ENCODE measurements around the gene CEL.

DNA sequence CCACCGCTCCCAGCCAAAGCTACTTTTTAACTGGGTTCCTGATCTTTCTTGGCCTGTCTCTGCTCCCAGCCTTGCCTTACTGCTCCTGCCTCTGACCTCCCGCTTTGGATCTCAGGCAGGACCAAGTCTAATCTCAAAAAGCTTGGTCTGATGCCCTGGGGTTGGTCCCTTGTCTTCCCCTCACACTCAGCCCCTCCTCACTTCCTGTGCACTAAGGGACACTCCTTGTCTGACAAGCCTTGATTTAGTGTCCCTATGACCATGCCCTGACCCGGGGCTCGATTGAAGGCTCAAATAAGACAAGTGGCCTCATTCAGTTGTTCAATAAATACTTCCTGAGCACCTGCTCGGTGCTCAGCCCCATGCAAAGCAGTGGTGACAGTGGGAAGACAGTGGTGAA, 34.6 kb upstream of the CEL start:
- TF ChIP-seq POLR2A (IDR thresholded peaks at IDR 0.05; ENCODE audit: low read depth, low read length) (no peak), TAF1 (IDR thresholded peaks at IDR 0.05; ENCODE audit: low read depth, low read length) (no peak)

Data from GM12891 (cell line).